HepG2 (cell line): ENCODE data around the gene FAM131C. TPM values are rescaled to one million over a fixed set of nuclear protein-coding genes. Genes with fewer than 3 reads are reported as not detected.

Experiments
- ATAC-seq: fragments of 200-7000 bp; cut with Tn5 transposase; 3 replicates; pipeline ENCODE4 v1.9.1; 2020; ENCODE audit warnings: mild to moderate bottlenecking, moderate library complexity
- BruUV-seq: library from RNA; stranded (reverse); fragments of 400-500 nt; replicated peaks from 2 replicates; lab custom pipeline; 2021; lab: Mats Ljungman, UMichigan
- CTCF ChIA-PET: fragments of 300-600 bp; formaldehyde crosslinking; extraction: SDS; loops from one replicate; lab custom pipeline; 2021; ENCODE audit warnings: low total read pairs, inconsistent platforms, low intra/inter-chr PET ratio; lab: Yijun Ruan, JAX
- POLR2A ChIA-PET: fragments of 350-600 bp; sonication (Branson Sonifier 250); formaldehyde crosslinking; loops from one replicate; lab custom pipeline; 2020; ENCODE audit warnings: antibody characterized with exemption, inconsistent platforms; lab: Yijun Ruan, JAX
- DNase-seq: peaks from one replicate; pipeline ENCODE4 v3.0.0-alpha.2; 2015; ENCODE audit warnings: low spot score
- FAIRE-seq: peaks from 3 replicates; lab custom pipeline; 2011; peaks lifted over from hg19 to GRCh38; lab: Jason Lieb, UNC
- H2AFZ ChIP-seq: one replicate; pipeline ENCODE4 v1.6.1; 2011; ENCODE audit warnings: low read length, inconsistent platforms
- H3K27ac ChIP-seq: fragments of 300-600 bp; 3 replicates; pipeline ENCODE4 v1.8.0; 2011; ENCODE audit warnings: mixed run types, mild to moderate bottlenecking, mixed read lengths, low read length, inconsistent platforms; ENCODE audit not compliant: insufficient read depth; ENCODE audit errors: extremely low read length
- H3K27me3 ChIP-seq, 2 experiments: fragments of 200-600 bp in 1 of 2; 2 replicates in 1 of 2; 3 replicates in 1 of 2; pipeline versions ENCODE4 v1.6.0 to v1.8.0; 2011; ENCODE audit warnings: low read length in 2 of 2, mild to moderate bottlenecking in 2 of 2, moderate library complexity in 2 of 2, inconsistent platforms in 1 of 2; ENCODE audit not compliant: insufficient read depth in 2 of 2, control insufficient read depth in 1 of 2
- H3K36me3 ChIP-seq, 2 experiments: fragments of 200-600 bp in 1 of 2; replicated peaks in 1 of 2; 2 replicates in 1 of 2; 3 replicates in 1 of 2; pipeline versions ENCODE4 v1.5.1 to v1.8.0; 2011; ENCODE audit warnings: low read length in 2 of 2, inconsistent platforms in 1 of 2; ENCODE audit not compliant: insufficient read depth in 2 of 2, control insufficient read depth in 1 of 2
- H3K4me1 ChIP-seq: 2 replicates; pipeline ENCODE4 v1.5.1; 2012; ENCODE audit warnings: low read length, inconsistent platforms; ENCODE audit not compliant: insufficient read depth
- H3K4me2 ChIP-seq: 2 replicates; pipeline ENCODE4 v1.6.0; 2011; ENCODE audit warnings: low read depth, low read length, inconsistent platforms
- H3K4me3 ChIP-seq, 3 experiments: fragments of 200-600 bp in 1 of 3; sonication (generic), shearing (Covaris generic) in 1 of 3; replicated peaks in 1 of 3; 2 replicates each; pipeline ENCODE4 v1.5.1; 2011 to 2016; ENCODE audit warnings: low read length in 3 of 3, inconsistent platforms in 2 of 3, low read depth in 2 of 3, mild to moderate bottlenecking in 2 of 3, control low read depth in 1 of 3, mixed read lengths in 1 of 3; ENCODE audit not compliant: insufficient read depth in 1 of 3
- H3K79me2 ChIP-seq: one replicate; pipeline ENCODE4 v1.6.1; 2011; ENCODE audit warnings: low read length, inconsistent platforms; ENCODE audit not compliant: insufficient read depth
- H3K9ac ChIP-seq: 2 replicates; pipeline ENCODE4 v1.6.0; 2011; ENCODE audit warnings: mild to moderate bottlenecking, low read depth, low read length, inconsistent platforms; ENCODE audit not compliant: insufficient read depth
- H3K9me3 ChIP-seq: 2 replicates; pipeline ENCODE4 v1.5.1; 2012; ENCODE audit warnings: mild to moderate bottlenecking, low read length
- H4K20me1 ChIP-seq: 2 replicates; pipeline ENCODE4 v1.6.0; 2011; ENCODE audit warnings: inconsistent platforms, mild to moderate bottlenecking, low read length, moderate library complexity; ENCODE audit not compliant: insufficient read depth
- BHLHE40 ChIP-seq: IDR thresholded peaks from 2 replicates; pipeline ENCODE4 v1.6.1; 2011; ENCODE audit warnings: low read length, improper control_type of control experiment
- FOSL2 ChIP-seq: sonication (generic); formaldehyde crosslinking; IDR thresholded peaks from 2 replicates; pipeline ENCODE4 v1.4.0; 2020; ENCODE audit warnings: missing genetic modification reagents
- HIC2 ChIP-seq: sonication (generic); formaldehyde crosslinking; IDR thresholded peaks from 2 replicates; pipeline ENCODE4 v1.9.0; 2022; ENCODE audit warnings: low read depth, missing genetic modification reagents
- HNRNPL ChIP-seq: fragments of 200-400 bp; formaldehyde crosslinking; IDR thresholded peaks from 2 replicates; pipeline ENCODE4 v1.6.1; 2017; ENCODE audit warnings: mild to moderate bottlenecking, low read depth, low read length
- IRF9 ChIP-seq: sonication (generic); formaldehyde crosslinking; IDR thresholded peaks from 2 replicates; pipeline ENCODE4 v1.8.0; 2022; ENCODE audit warnings: missing genetic modification reagents, mild to moderate bottlenecking, borderline replicate concordance
- ZNF281 ChIP-seq: sonication (generic); formaldehyde crosslinking; IDR thresholded peaks from 2 replicates; pipeline ENCODE4 v1.4.0; 2020; ENCODE audit warnings: missing genetic modification reagents, borderline replicate concordance
- ZNF512B ChIP-seq: sonication (generic); formaldehyde crosslinking; IDR thresholded peaks from 2 replicates; pipeline ENCODE4 v1.5.1; 2020; ENCODE audit warnings: missing genetic modification reagents, mild to moderate bottlenecking, borderline replicate concordance
- ZNF549 ChIP-seq: sonication (generic); formaldehyde crosslinking; IDR thresholded peaks from 2 replicates; pipeline ENCODE4 v1.5.0; 2020; ENCODE audit warnings: missing genetic modification reagents
- whole genome bisulfite sequencing: methylation state at CpG from one replicate; pipeline ENCODE4 v1.1.6; 2017; ENCODE audit warnings: low lambda C conversion rate; 5-methylcytosine and 5-hydroxymethylcytosine counted together
- in situ Hi-C: cut with HindIII; loops from 2 replicates; pipeline ENCODE4 v1.10.0; 2017; ENCODE audit warnings: low pct_unique_long_range_greater_than_20kb; ENCODE audit not compliant: extremely low pct_ligation_motif_present
- intact Hi-C: fragments of 100-400 bp; cut with micrococcal nuclease; formaldehyde crosslinking; loops from one replicate; pipeline ENCODE4 v1.10.0; 2022; ENCODE audit not compliant: unreplicated experiment
- polyA plus RNA-seq, 8 experiments: library from polyadenylated mRNA; depleted of rRNA in 3 of 8; stranded (reverse) in 7 of 8; unstranded in 1 of 8; fragments of >200 nt; fragmentation: Illumina TruSeq in 4 of 8; extraction: Trizol in 4 of 8; gene quantifications; 2 replicates each; pipeline versions ENCODE4 v1.2.1 to v1.2.3, GENCODE V29; 2011 to 2016; ENCODE audit warnings: low read depth in 4 of 8, missing spikeins in 1 of 8, mixed read lengths in 1 of 8; ENCODE audit not compliant: insufficient read depth in 1 of 8
- total RNA-seq, 5 experiments: library from RNA; depleted of rRNA; stranded (reverse); fragments of >200 nt; fragmentation: Illumina TruSeq; extraction: Trizol; gene quantifications; 2 replicates each; pipeline ENCODE4 v1.2.3, GENCODE V29; 2016; ENCODE audit warnings: low read depth in 1 of 5
- TF ChIP-seq, protein P1 (sequence below): sonication (generic); formaldehyde crosslinking; IDR thresholded peaks from 2 replicates; pipeline ENCODE4 v1.8.1; 2023; ENCODE audit warnings: mild to moderate bottlenecking, moderate library complexity, missing genetic modification reagents

FAM131C gene
- total and polyA plus RNA-seq, 2 of the 13 experiments (the other 11 are each of a cell fraction or from before 2014, with no cell fraction given) = 0.07 TPM; not detected in 1

GRCh38 chr1:16015960-16016901, 57.2 kb downstream of the FAM131C start:
- peaks cover 75% of the 10 kb centered on the region for H3K4me1 ChIP-seq
- intact Hi-C loops = no loop called here
- no TSS peak for BruUV-seq
- no peaks in the 10 kb centered on the region for H3K79me2 ChIP-seq
- no peak overlapping the region for H3K9ac ChIP-seq
- no peaks in the 10 kb centered on the region for H3K36me3 ChIP-seq
- DNase-seq (no peak), ATAC-seq (no peak), FAIRE-seq (no peak)
- peak overlapping the region in 1 of 3 experiments; percentile 9; a peak in 1 of 6 replicates for H3K4me3 ChIP-seq
- H4K20me1 ChIP-seq = no peaks in the 10 kb centered on the region
- in situ Hi-C loops = no loop called here
- H3K27ac ChIP-seq = no peak overlapping the region
- H3K4me2 ChIP-seq = no peak overlapping the region; the same call in 1 of the 2 replicates
- 21% methylated on average over 14 of the region's 23 CpGs for WGBS
- H3K27me3 ChIP-seq = peaks cover 10 to 76% of the 10 kb centered on the region in 2 experiments; a peak in 4 of 5 replicates
- CTCF ChIA-PET = no interaction called here
- POLR2A ChIA-PET = no interaction called here
- no peaks in the 10 kb centered on the region for H3K9me3 ChIP-seq
- TF ChIP-seq IRF9 (CRISPR knock-in tag) (no peak), ZNF549 (CRISPR knock-in tag) (no peak), HIC2 (CRISPR knock-in tag) (0 out of 2 replicates have a peak, but pooled peaks have one; percentile 48), BHLHE40 (peak; percentile 48; the same call in 1 of the 2 replicates), ZNF281 (CRISPR knock-in tag) (peak; percentile 15; the same call in 1 of the 2 replicates), ZNF512B (CRISPR knock-in tag) (no peak), FOSL2 (CRISPR knock-in tag) (0 out of 2 replicates have a peak, but pooled peaks have one; percentile 7), HNRNPL (peak; percentile 81)
- TF ChIP-seq, protein P1, sequence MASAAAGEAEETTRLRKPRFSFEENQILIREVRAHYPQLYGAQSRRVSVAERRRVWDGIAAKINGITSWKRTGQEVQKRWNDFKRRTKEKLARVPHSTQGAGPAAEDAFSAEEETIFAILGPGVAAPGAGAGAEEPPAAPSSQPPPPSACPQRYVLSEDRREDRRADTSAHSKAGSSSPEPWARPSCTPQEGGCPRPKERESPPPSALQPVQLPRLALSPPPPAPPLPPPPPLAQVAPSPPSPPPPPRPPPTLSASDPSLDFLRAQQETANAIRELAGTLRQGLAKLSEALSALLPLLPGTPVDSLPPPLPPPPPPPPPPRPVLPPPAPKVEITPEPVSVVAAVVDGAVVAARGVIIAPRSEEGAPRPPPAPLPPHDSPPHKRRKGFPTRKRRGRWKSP (CRISPR knock-in tag) = no peak
- H2AFZ ChIP-seq = no peak overlapping the region
